Cardiac muscle cell (in vitro differentiated cells and primary cell): Measurements from ENCODE around the gene YRDC. TPM values are rescaled to one million over a fixed set of nuclear protein-coding genes. Genes with fewer than 3 reads are reported as not detected.

Source experiments
- DNase-seq, 2 donors: peaks; one replicate each; pipeline versions ENCODE4 v3.0.0 to v3.0.0-alpha.2; 2010 to 2017; ENCODE audit warnings: low read depth in 1 of 2, low spot score in 1 of 2
- H3K27ac ChIP-seq: fragments of 200-600 bp; sonication (generic); 2 replicates; pipeline ENCODE4 v1.5.1; 2016
- H3K27me3 ChIP-seq: fragments of 200-600 bp; sonication (generic); 2 replicates; pipeline ENCODE4 v1.6.0; 2016; ENCODE audit warnings: control low read depth
- H3K36me3 ChIP-seq: fragments of 200-600 bp; sonication (generic); 2 replicates; pipeline ENCODE4 v1.5.1; 2016; ENCODE audit warnings: control low read depth
- H3K4me1 ChIP-seq: fragments of 200-600 bp; sonication (generic); 2 replicates; pipeline ENCODE4 v1.8.1; 2017; ENCODE audit warnings: low read depth, mild to moderate bottlenecking, mixed run types
- H3K4me3 ChIP-seq: fragments of 200-600 bp; sonication (generic); 2 replicates; pipeline ENCODE4 v1.5.1; 2016; ENCODE audit warnings: mild to moderate bottlenecking
- H3K9me3 ChIP-seq: fragments of 200-600 bp; sonication (generic); 2 replicates; pipeline ENCODE4 v1.5.1; 2017; ENCODE audit warnings: low read depth, mild to moderate bottlenecking, control low read depth
- CTCF ChIP-seq: IDR thresholded peaks from 2 replicates; pipeline ENCODE4 v1.5.1; 2012; ENCODE audit warnings: low read depth, mild to moderate bottlenecking, low read length
- polyA plus RNA-seq: library from polyadenylated mRNA; unstranded; fragments of >200 nt; fragmentation: Nextera tagmentation; extraction: Ambion mirVana; gene quantifications from 2 replicates; pipeline ENCODE4 v1.2.1, GENCODE V29; 2016
- total RNA-seq: library from RNA; depleted of rRNA; stranded (reverse); fragments of >200 nt; gene quantifications from 2 replicates; pipeline ENCODE4 v1.2.3, GENCODE V29; 2016

The YRDC gene
- total and polyA plus RNA-seq, 2 experiments from 2014 or later, result 9.7 to 22.2 TPM

- H3K4me3 ChIP-seq, result no peak overlapping the region
- no peaks in the 10 kb centered on the region for H3K9me3 ChIP-seq
- no peak for DNase-seq
- no peaks in the 10 kb centered on the region for H3K36me3 ChIP-seq
- H3K4me1 ChIP-seq, result no peaks in the 10 kb centered on the region
- no peak for TF ChIP-seq CTCF
- peaks cover 100% of the 10 kb centered on the region for H3K27me3 ChIP-seq
- no peak overlapping the region for H3K27ac ChIP-seq
Measured at GRCh38 chr1:37755951-37756560, 52.0 kb downstream of the YRDC start.

GRCh38 chr1:37755290-37755689, 52.7 kb downstream of the YRDC start:
- no peak overlapping the region for H3K27ac ChIP-seq
- no peak overlapping the region for H3K4me3 ChIP-seq
- no peak for TF ChIP-seq CTCF
- no peaks in the 10 kb centered on the region for H3K4me1 ChIP-seq
- no peak for DNase-seq
- H3K36me3 ChIP-seq, result no peaks in the 10 kb centered on the region
- no peaks in the 10 kb centered on the region for H3K9me3 ChIP-seq
- peaks cover 100% of the 10 kb centered on the region for H3K27me3 ChIP-seq

GRCh38 chr1:37753473-37754321, 54.3 kb downstream of the YRDC start:
- TF ChIP-seq CTCF, result no peak
- no peak for DNase-seq
- no peaks in the 10 kb centered on the region for H3K36me3 ChIP-seq
- peaks cover 100% of the 10 kb centered on the region for H3K27me3 ChIP-seq
- no peak overlapping the region for H3K27ac ChIP-seq
- H3K9me3 ChIP-seq, result no peaks in the 10 kb centered on the region
- no peak overlapping the region for H3K4me3 ChIP-seq
- H3K4me1 ChIP-seq, result no peaks in the 10 kb centered on the region

Other genes starting within 250 kb of the YRDC start
- 26.4 and 38.6 TPM in 2 replicates for gene GNL2, start 212.3 kb downstream of the YRDC start, total RNA-seq
- 55.9 and 78.3 TPM in 2 replicates for gene GNL2, start 212.3 kb downstream of the YRDC start, polyA plus RNA-seq
- gene RSPO1, start 173.3 kb downstream of the YRDC start, total RNA-seq, result 0.71 and 1.1 TPM in 2 replicates
- gene RSPO1, start 173.3 kb downstream of the YRDC start, polyA plus RNA-seq, result 0.11 and 1.0 TPM in 2 replicates
- 4.4 and 30.8 TPM in 2 replicates for gene CDCA8, start 115.7 kb downstream of the YRDC start, total RNA-seq
- gene CDCA8, start 115.7 kb downstream of the YRDC start, polyA plus RNA-seq, result 7.0 and 41.8 TPM in 2 replicates
- gene EPHA10, start 43.1 kb downstream of the YRDC start, total RNA-seq, result 0.14 TPM in 1 of 2 replicates, not detected in the other
- gene EPHA10, start 43.1 kb downstream of the YRDC start, polyA plus RNA-seq, result 0.38 TPM in 1 of 2 replicates, not detected in the other
- 1.3 and 5.4 TPM in 2 replicates for gene MANEAL, start 14.4 kb downstream of the YRDC start, total RNA-seq
- gene MANEAL, start 14.4 kb downstream of the YRDC start, polyA plus RNA-seq, result 1.7 and 4.1 TPM in 2 replicates
- 104 and 130 TPM in 2 replicates for gene C1orf122, start 418 bp downstream of the YRDC start, total RNA-seq
- 105 and 174 TPM in 2 replicates for gene C1orf122, start 418 bp downstream of the YRDC start, polyA plus RNA-seq
- gene MTF1, start 51.4 kb upstream of the YRDC start, total RNA-seq, result 1.5 and 1.6 TPM in 2 replicates
- 5.7 and 9.3 TPM in 2 replicates for gene MTF1, start 51.4 kb upstream of the YRDC start, polyA plus RNA-seq
- 14.0 and 18.4 TPM in 2 replicates for gene INPP5B, start 138.8 kb upstream of the YRDC start, total RNA-seq
- gene INPP5B, start 138.8 kb upstream of the YRDC start, polyA plus RNA-seq, result 9.9 and 14.1 TPM in 2 replicates
- gene SF3A3, start 181.8 kb upstream of the YRDC start, total RNA-seq, result 48.0 and 51.1 TPM in 2 replicates
- 47.7 and 58.9 TPM in 2 replicates for gene SF3A3, start 181.8 kb upstream of the YRDC start, polyA plus RNA-seq
- 27.5 and 47.4 TPM in 2 replicates for gene FHL3, start 197.3 kb upstream of the YRDC start, total RNA-seq
- gene FHL3, start 197.3 kb upstream of the YRDC start, polyA plus RNA-seq, result 33.0 and 38.6 TPM in 2 replicates
- gene UTP11, start 204.5 kb upstream of the YRDC start, total RNA-seq, result 55.4 and 57.7 TPM in 2 replicates
- gene UTP11, start 204.5 kb upstream of the YRDC start, polyA plus RNA-seq, result 42.7 and 57.0 TPM in 2 replicates
- gene POU3F1, start 238.6 kb upstream of the YRDC start, total RNA-seq, result 0.30 TPM in 1 of 2 replicates, not detected in the other
- gene POU3F1, start 238.6 kb upstream of the YRDC start, polyA plus RNA-seq, result 0.07 TPM in 1 of 2 replicates, not detected in the other